Endodermal cell (in vitro differentiated cells): ENCODE measurements around the gene ARPP21. TPM values are rescaled to one million over a fixed set of nuclear protein-coding genes. Genes with fewer than 3 reads are reported as not detected.
A peak's percentile ranks its signal among the peaks of the same experiment; 100 is the strongest.

Experiments used
- DNase-seq: peaks from one replicate; pipeline ENCODE4 v3.0.0-alpha.2; 2017
- H3K27ac ChIP-seq: 2 replicates; pipeline ENCODE4 v1.5.1; 2013; ENCODE audit warnings: mild to moderate bottlenecking, low read depth, low read length, moderate library complexity
- H3K27me3 ChIP-seq: 2 replicates; pipeline ENCODE4 v1.6.1; 2013; ENCODE audit warnings: mild to moderate bottlenecking, low read length, moderate library complexity; ENCODE audit not compliant: insufficient read depth, control insufficient read depth, poor library complexity, severe bottlenecking
- H3K36me3 ChIP-seq: 2 replicates; pipeline ENCODE4 v1.7.0; 2013; ENCODE audit warnings: mild to moderate bottlenecking, low read length, moderate library complexity; ENCODE audit not compliant: control insufficient read depth, insufficient read depth
- H3K4me1 ChIP-seq: one replicate; pipeline ENCODE4 v1.7.0; 2013; ENCODE audit warnings: low read length; ENCODE audit not compliant: control insufficient read depth, insufficient read depth
- H3K4me3 ChIP-seq: 2 replicates; pipeline ENCODE4 v1.5.1; 2013; ENCODE audit warnings: mild to moderate bottlenecking, low read length, moderate library complexity
- H3K9ac ChIP-seq: 2 replicates; pipeline ENCODE4 v1.6.1; 2013; ENCODE audit warnings: mild to moderate bottlenecking, low read length, moderate library complexity; ENCODE audit not compliant: poor library complexity, severe bottlenecking; ENCODE audit errors: extremely low read depth
- H3K9me3 ChIP-seq: 2 replicates; pipeline ENCODE4 v1.6.1; 2013; ENCODE audit warnings: mild to moderate bottlenecking, low read length, moderate library complexity; ENCODE audit not compliant: control insufficient read depth
- H3K27ac Mint-ChIP-seq: 2 replicates; pipeline ENCODE4 v1.8.0; 2020; ENCODE audit warnings: mixed read lengths
- H3K27me3 Mint-ChIP-seq: 2 replicates; pipeline ENCODE4 v1.8.0; 2021; ENCODE audit warnings: mild to moderate bottlenecking, mixed read lengths; ENCODE audit not compliant: insufficient read depth
- H3K36me3 Mint-ChIP-seq: 2 replicates; pipeline ENCODE4 v1.8.0; 2020; ENCODE audit warnings: low read depth, mixed read lengths
- H3K4me1 Mint-ChIP-seq: 2 replicates; pipeline ENCODE4 v1.8.0; 2020; ENCODE audit warnings: mixed read lengths
- H3K4me3 Mint-ChIP-seq: 2 replicates; pipeline ENCODE4 v1.8.0; 2020; ENCODE audit warnings: mild to moderate bottlenecking, moderate library complexity, mixed read lengths
- H3K9me3 Mint-ChIP-seq: 2 replicates; pipeline ENCODE4 v1.8.0; 2020; ENCODE audit warnings: mild to moderate bottlenecking, mixed read lengths
- WGBS, 2 experiments: methylation state at CpG; one replicate each; pipeline versions ENCODE4 v1.1.5 to v1.1.7; 2013; ENCODE audit warnings: missing lambda C conversion rate in 2 of 2, mixed read lengths in 1 of 2; ENCODE audit not compliant: insufficient coverage in 1 of 2, insufficient read length in 1 of 2; 5-methylcytosine and 5-hydroxymethylcytosine counted together
- total RNA-seq, 2 donors: library from RNA; stranded (reverse); fragmentation: NEBNext Ultra II Directional in 1 of 2; extraction: Animal tissue kit (Norgen Biotek cat#: 25700) in 1 of 2; gene quantifications; 2 replicates in 1 of 2; 3 replicates in 1 of 2; pipeline ENCODE4 v1.2.1, GENCODE V29; 2021
- TF ChIP-seq, protein P1 (sequence below): fragments of 200-600 bp; sonication (generic); conservative IDR thresholded peaks from 2 replicates; pipeline ENCODE4 v1.5.0; 2021; ENCODE audit warnings: antibody characterized with exemption, mild to moderate bottlenecking

The ARPP21 gene
- total RNA-seq, 2 donors from 2014 or later: not detected

DNA sequence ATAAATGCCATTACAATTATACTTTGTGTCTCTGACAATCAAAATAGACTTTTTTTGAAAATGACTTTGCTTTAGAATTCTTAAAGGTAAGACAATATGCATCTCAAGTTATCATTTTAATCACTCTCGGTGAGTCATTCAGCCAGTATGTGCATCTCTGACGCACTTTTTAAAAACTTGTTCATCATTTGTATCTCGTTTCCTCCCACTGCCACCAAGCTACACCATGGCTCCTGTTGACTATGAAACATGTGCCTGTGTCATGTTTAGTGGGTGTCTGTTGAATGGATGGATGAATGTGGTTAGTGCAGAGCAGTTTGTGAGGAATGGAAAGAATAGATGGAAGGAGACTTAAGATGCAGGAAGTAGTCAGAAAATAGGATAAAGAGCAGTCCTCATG, 68.6 kb downstream of the ARPP21 start:
- peaks cover 8% of the 10 kb centered on the region for H3K4me1 ChIP-seq
- no peak overlapping the region for H3K27ac Mint-ChIP-seq
- H3K9ac ChIP-seq: no peak overlapping the region
- H3K9me3 Mint-ChIP-seq: no peaks in the 10 kb centered on the region
- peaks cover 16% of the 10 kb centered on the region for H3K4me1 Mint-ChIP-seq
- H3K36me3 Mint-ChIP-seq: no peaks in the 10 kb centered on the region
- no peak overlapping the region for H3K4me3 ChIP-seq
- H3K4me3 Mint-ChIP-seq: no peak overlapping the region
- TF ChIP-seq, protein P1, sequence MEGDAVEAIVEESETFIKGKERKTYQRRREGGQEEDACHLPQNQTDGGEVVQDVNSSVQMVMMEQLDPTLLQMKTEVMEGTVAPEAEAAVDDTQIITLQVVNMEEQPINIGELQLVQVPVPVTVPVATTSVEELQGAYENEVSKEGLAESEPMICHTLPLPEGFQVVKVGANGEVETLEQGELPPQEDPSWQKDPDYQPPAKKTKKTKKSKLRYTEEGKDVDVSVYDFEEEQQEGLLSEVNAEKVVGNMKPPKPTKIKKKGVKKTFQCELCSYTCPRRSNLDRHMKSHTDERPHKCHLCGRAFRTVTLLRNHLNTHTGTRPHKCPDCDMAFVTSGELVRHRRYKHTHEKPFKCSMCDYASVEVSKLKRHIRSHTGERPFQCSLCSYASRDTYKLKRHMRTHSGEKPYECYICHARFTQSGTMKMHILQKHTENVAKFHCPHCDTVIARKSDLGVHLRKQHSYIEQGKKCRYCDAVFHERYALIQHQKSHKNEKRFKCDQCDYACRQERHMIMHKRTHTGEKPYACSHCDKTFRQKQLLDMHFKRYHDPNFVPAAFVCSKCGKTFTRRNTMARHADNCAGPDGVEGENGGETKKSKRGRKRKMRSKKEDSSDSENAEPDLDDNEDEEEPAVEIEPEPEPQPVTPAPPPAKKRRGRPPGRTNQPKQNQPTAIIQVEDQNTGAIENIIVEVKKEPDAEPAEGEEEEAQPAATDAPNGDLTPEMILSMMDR: no peak
- no peaks in the 10 kb centered on the region for H3K36me3 ChIP-seq
- 83 to 92% methylated on average over 2 to 3 of the region's 3 CpGs for WGBS, 2 experiments
- no peaks in the 10 kb centered on the region for H3K27me3 ChIP-seq
- no peaks in the 10 kb centered on the region for H3K9me3 ChIP-seq
- DNase-seq: no peak
- H3K27me3 Mint-ChIP-seq: peaks cover 11% of the 10 kb centered on the region
- no peak overlapping the region for H3K27ac ChIP-seq

DNA sequence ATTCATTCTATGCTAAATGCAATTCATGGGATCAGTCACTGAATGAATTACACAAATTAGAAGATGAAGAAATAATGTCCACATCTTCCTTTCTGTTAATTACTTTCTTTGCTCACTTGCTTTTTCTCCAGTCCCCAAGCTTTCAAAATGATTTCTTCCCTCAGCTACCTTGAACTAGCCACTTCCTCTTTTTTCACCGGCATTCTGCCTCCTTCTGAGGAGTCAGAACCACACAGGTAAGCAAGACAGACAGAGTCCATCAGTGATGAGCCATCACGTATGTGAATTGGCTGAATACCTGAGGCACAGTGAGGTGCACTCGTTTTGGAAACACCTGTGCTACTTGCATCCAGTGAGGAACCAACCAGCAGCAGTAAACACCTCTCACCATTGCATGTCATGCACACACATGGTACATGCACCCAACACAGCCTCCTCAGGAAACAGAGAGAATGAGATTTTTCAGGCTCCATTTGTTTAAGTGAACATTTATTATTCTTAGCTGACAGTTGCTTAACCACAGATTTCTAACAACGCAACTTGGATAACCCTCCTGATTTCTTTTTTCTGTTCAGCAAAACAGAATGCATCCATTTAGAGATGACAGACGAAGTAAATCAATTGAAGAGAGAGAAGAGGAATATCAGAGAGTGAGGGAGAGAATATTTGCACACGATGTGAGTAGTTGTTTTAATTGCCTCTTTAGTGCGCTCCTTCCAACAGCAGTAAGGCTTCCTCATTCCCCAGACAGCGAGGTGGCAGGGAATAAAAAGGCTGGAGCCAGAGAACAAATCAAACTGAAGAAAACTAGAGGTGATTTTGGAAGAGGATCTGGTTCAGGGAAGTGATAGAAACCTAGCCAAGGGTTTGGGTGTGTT, 69.3 kb downstream of the ARPP21 start:
- H3K36me3 Mint-ChIP-seq: no peaks in the 10 kb centered on the region

DNA sequence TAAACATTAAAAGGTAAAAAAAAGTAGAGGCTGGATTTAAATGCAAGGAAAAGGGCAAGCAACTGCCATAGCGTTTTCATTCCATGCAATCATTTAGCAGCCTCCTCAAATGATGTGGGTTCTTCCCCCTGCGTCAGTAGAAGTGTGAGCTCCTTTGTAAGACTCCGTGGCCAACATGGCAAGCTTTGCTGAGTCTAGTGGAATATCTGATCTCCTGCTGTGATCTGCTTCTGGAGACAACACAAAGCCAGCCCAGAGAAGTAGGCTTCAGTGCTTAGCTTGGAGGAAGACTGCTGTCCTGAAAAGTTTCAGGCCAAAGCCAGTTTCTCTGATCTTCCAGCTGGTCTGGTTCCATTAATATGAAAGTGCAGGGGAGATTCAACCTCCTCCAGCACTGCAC, 70.4 kb downstream of the ARPP21 start:
- WGBS, 2 experiments: 80 to 81% methylated on average over 2 to 3 of the region's 3 CpGs
- Mint-ChIP-seq H3K36me3 (no peaks in the 10 kb centered on the region), H3K4me3 (no peak overlapping the region), H3K4me1 (peaks cover 16% of the 10 kb centered on the region), H3K27me3 (peaks cover 17% of the 10 kb centered on the region), H3K27ac (no peak overlapping the region), H3K9me3 (no peaks in the 10 kb centered on the region)
- H3K27me3 ChIP-seq: no peaks in the 10 kb centered on the region
- H3K4me3 ChIP-seq: no peak overlapping the region
- H3K36me3 ChIP-seq: no peaks in the 10 kb centered on the region
- no peak overlapping the region for H3K9ac ChIP-seq
- no peak overlapping the region for H3K27ac ChIP-seq
- no peaks in the 10 kb centered on the region for H3K9me3 ChIP-seq
- DNase-seq: no peak
- TF ChIP-seq, protein P1: no peak
- H3K4me1 ChIP-seq: peaks cover 8% of the 10 kb centered on the region

More for the DNA sequence above, 69.3 kb downstream of the ARPP21 start:
- H3K27me3 Mint-ChIP-seq: peaks cover 13% of the 10 kb centered on the region
- no peaks in the 10 kb centered on the region for H3K36me3 ChIP-seq
- WGBS, 2 experiments: 95 to 100% methylated on average over 3 to 8 of the region's 8 CpGs
- H3K9me3 Mint-ChIP-seq: no peaks in the 10 kb centered on the region
- H3K27ac ChIP-seq: no peak overlapping the region
- no peak for DNase-seq
- H3K4me3 Mint-ChIP-seq: no peak overlapping the region
- no peaks in the 10 kb centered on the region for H3K27me3 ChIP-seq
- peaks cover 16% of the 10 kb centered on the region for H3K4me1 Mint-ChIP-seq
- no peak overlapping the region for H3K4me3 ChIP-seq
- no peak overlapping the region for H3K9ac ChIP-seq
- TF ChIP-seq, protein P1: no peak
- peaks cover 8% of the 10 kb centered on the region for H3K4me1 ChIP-seq
- peak overlapping the region; percentile 31 for H3K27ac Mint-ChIP-seq
- H3K9me3 ChIP-seq: no peaks in the 10 kb centered on the region
